Neural progenitor cell (in vitro differentiated cells): Measurements from ENCODE around the gene FERMT3. TPM values are rescaled to one million over a fixed set of nuclear protein-coding genes. Genes with fewer than 3 reads are reported as not detected.

Experiments
- DNase-seq: peaks from one replicate; pipeline ENCODE4 v3.0.0-alpha.2; 2016; ENCODE audit warnings: low spot score
- H2AFZ ChIP-seq: fragments of 200-600 bp; sonication (generic); replicated peaks from 2 replicates; pipeline ENCODE4 v1.6.1; 2016; ENCODE audit warnings: antibody characterized with exemption
- H3F3A ChIP-seq: fragments of 200-600 bp; sonication (generic); 2 replicates; pipeline ENCODE4 v1.6.1; 2016; ENCODE audit warnings: antibody characterized with exemption, low read depth
- H3K27ac ChIP-seq: fragments of 200-600 bp; sonication (generic); 2 replicates; pipeline ENCODE4 v1.5.1; 2016; ENCODE audit warnings: mild to moderate bottlenecking
- H3K27me3 ChIP-seq: fragments of 200-600 bp; sonication (generic); 2 replicates; pipeline ENCODE4 v1.6.1; 2016; ENCODE audit warnings: mild to moderate bottlenecking, moderate library complexity
- H3K36me3 ChIP-seq: fragments of 200-600 bp; sonication (generic); 2 replicates; pipeline ENCODE4 v1.5.1; 2016
- H3K4me1 ChIP-seq: fragments of 200-600 bp; sonication (generic); 2 replicates; pipeline ENCODE4 v1.6.1; 2016; ENCODE audit warnings: mixed run types
- H3K4me2 ChIP-seq: fragments of 200-600 bp; sonication (generic); 2 replicates; pipeline ENCODE4 v1.6.1; 2016
- H3K4me3 ChIP-seq: fragments of 200-600 bp; sonication (generic); 2 replicates; pipeline ENCODE4 v1.5.1; 2016
- H3K79me2 ChIP-seq: fragments of 200-600 bp; sonication (generic); 2 replicates; pipeline ENCODE4 v1.6.1; 2016; ENCODE audit warnings: low read depth
- H3K9ac ChIP-seq: fragments of 200-600 bp; sonication (generic); 2 replicates; pipeline ENCODE4 v1.6.1; 2016
- H3K9me3 ChIP-seq: fragments of 200-600 bp; sonication (generic); 2 replicates; pipeline ENCODE4 v1.5.1; 2016; ENCODE audit warnings: low read depth
- H4K20me1 ChIP-seq: fragments of 200-600 bp; sonication (generic); 2 replicates; pipeline ENCODE4 v1.6.1; 2016; ENCODE audit warnings: low read depth
- H3K27ac Mint-ChIP-seq: 3 replicates; pipeline ENCODE4 v1.8.0; 2021; ENCODE audit warnings: mixed read lengths
- H3K27me3 Mint-ChIP-seq: 2 replicates; pipeline ENCODE4 v1.8.0; 2022; ENCODE audit warnings: low read depth, mild to moderate bottlenecking, inconsistent platforms, moderate library complexity, mixed read lengths; ENCODE audit not compliant: insufficient read depth
- H3K36me3 Mint-ChIP-seq: 3 replicates; pipeline ENCODE4 v1.8.0; 2021; ENCODE audit warnings: mixed read lengths
- H3K4me1 Mint-ChIP-seq: 3 replicates; pipeline ENCODE4 v1.8.0; 2021; ENCODE audit warnings: mixed read lengths
- H3K4me3 Mint-ChIP-seq: 3 replicates; pipeline ENCODE4 v1.8.0; 2021; ENCODE audit warnings: mild to moderate bottlenecking, moderate library complexity, mixed read lengths
- H3K9me3 Mint-ChIP-seq: 3 replicates; pipeline ENCODE4 v1.8.0; 2020; ENCODE audit warnings: mixed read lengths
- EZH2 ChIP-seq: fragments of 200-600 bp; sonication (generic); IDR thresholded peaks from 2 replicates; pipeline ENCODE4 v1.6.1; 2017; ENCODE audit warnings: antibody characterized with exemption, mild to moderate bottlenecking, moderate library complexity
- EZH2phosphoT487 ChIP-seq: fragments of 200-600 bp; sonication (generic); IDR thresholded peaks from 2 replicates; pipeline ENCODE4 v1.6.1; 2017; ENCODE audit warnings: antibody characterized with exemption
- total RNA-seq: library from RNA; depleted of rRNA; stranded (reverse); fragments of >200 nt; gene quantifications from 2 replicates; pipeline ENCODE4 v1.2.3, GENCODE V29; 2015; ENCODE audit warnings: low replicate concordance
- TF ChIP-seq, protein P1 (sequence below): fragments of 200-600 bp; sonication (generic); IDR thresholded peaks from 2 replicates; pipeline ENCODE4 v1.5.1; 2017; ENCODE audit warnings: antibody characterized with exemption, mild to moderate bottlenecking

The FERMT3 gene
- total RNA-seq, 1 donor from 2014 or later: not detected

DNA sequence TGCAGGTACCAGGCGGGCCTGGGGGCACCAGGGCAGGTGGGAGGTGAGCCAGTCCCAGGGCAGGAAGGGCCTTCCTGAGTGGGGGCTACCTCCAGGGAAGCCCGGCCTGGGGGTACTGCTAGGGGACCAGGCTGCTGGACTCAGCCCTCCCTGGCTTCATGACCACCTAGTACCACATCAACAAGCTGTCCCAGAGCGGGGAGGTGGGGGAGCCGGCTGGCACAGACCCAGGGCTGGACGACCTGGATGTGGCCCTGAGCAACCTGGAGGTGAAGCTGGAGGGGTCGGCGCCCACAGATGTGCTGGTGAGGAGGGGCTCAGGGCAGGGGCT is 12.8 kb downstream of the FERMT3 start:
- Histone ChIP-seq H3K36me3 (no peaks in the 10 kb centered on the region), H3F3A (no peaks in the 10 kb centered on the region), H3K4me3 (no peak overlapping the region)

DNA sequence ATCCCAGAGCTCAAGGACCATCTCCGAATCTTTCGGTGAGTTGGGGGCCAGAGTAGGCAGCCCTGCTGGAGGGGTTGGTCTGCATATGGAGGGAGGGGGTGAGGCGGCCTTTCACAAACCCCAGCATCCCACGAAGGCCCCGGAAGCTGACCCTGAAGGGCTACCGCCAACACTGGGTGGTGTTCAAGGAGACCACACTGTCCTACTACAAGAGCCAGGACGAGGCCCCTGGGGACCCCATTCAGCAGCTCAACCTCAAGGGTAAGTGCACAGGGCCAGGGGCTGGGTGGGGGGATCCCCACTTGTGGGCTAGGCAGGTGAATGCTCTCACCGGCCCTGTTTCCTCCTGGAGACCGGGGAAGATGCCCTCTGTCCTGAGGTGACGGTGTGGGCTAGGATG is 13.2 kb downstream of the FERMT3 start:
- H4K20me1 ChIP-seq: no peaks in the 10 kb centered on the region
- Mint-ChIP-seq H3K9me3 (no peaks in the 10 kb centered on the region), H3K4me3 (no peak overlapping the region), H3K27ac (no peak overlapping the region), H3K36me3 (peaks cover 5% of the 10 kb centered on the region), H3K27me3 (no peaks in the 10 kb centered on the region), H3K4me1 (peaks cover 3% of the 10 kb centered on the region)
- no peak overlapping the region for H3K4me2 ChIP-seq
- no peak overlapping the region for H3K4me3 ChIP-seq
- no peak overlapping the region for H3K9ac ChIP-seq
- no peak overlapping the region for H3K27ac ChIP-seq
- H3K9me3 ChIP-seq: no peaks in the 10 kb centered on the region
- no peaks in the 10 kb centered on the region for H3K27me3 ChIP-seq
- TF ChIP-seq EZH2phosphoT487: no peak
- no peak for TF ChIP-seq EZH2
- TF ChIP-seq, protein P1, sequence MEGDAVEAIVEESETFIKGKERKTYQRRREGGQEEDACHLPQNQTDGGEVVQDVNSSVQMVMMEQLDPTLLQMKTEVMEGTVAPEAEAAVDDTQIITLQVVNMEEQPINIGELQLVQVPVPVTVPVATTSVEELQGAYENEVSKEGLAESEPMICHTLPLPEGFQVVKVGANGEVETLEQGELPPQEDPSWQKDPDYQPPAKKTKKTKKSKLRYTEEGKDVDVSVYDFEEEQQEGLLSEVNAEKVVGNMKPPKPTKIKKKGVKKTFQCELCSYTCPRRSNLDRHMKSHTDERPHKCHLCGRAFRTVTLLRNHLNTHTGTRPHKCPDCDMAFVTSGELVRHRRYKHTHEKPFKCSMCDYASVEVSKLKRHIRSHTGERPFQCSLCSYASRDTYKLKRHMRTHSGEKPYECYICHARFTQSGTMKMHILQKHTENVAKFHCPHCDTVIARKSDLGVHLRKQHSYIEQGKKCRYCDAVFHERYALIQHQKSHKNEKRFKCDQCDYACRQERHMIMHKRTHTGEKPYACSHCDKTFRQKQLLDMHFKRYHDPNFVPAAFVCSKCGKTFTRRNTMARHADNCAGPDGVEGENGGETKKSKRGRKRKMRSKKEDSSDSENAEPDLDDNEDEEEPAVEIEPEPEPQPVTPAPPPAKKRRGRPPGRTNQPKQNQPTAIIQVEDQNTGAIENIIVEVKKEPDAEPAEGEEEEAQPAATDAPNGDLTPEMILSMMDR: no peak
- DNase-seq: peak; percentile 1
- peaks cover under 1% of the 10 kb centered on the region for H3F3A ChIP-seq
- no peaks in the 10 kb centered on the region for H3K79me2 ChIP-seq
- H3K4me1 ChIP-seq: no peaks in the 10 kb centered on the region
- H2AFZ ChIP-seq: no peak overlapping the region
- no peaks in the 10 kb centered on the region for H3K36me3 ChIP-seq

More for the DNA sequence above, 12.8 kb downstream of the FERMT3 start:
- no peak overlapping the region for H3K9ac ChIP-seq
- no peak overlapping the region for H3K27ac ChIP-seq
- H3K27ac Mint-ChIP-seq: no peak overlapping the region
- no peaks in the 10 kb centered on the region for H3K9me3 ChIP-seq
- no peaks in the 10 kb centered on the region for H3K9me3 Mint-ChIP-seq
- H2AFZ ChIP-seq: no peak overlapping the region
- H3K4me3 Mint-ChIP-seq: no peak overlapping the region
- H3K4me1 Mint-ChIP-seq: peaks cover 3% of the 10 kb centered on the region
- H3K27me3 ChIP-seq: no peaks in the 10 kb centered on the region
- no peaks in the 10 kb centered on the region for H4K20me1 ChIP-seq
- TF ChIP-seq EZH2: no peak
- TF ChIP-seq EZH2phosphoT487: no peak
- TF ChIP-seq, protein P1: no peak
- H3K4me1 ChIP-seq: no peaks in the 10 kb centered on the region
- no peaks in the 10 kb centered on the region for H3K27me3 Mint-ChIP-seq
- H3K4me2 ChIP-seq: no peak overlapping the region
- no peak for DNase-seq
- no peaks in the 10 kb centered on the region for H3K79me2 ChIP-seq
- H3K36me3 Mint-ChIP-seq: peaks cover 5% of the 10 kb centered on the region

DNA sequence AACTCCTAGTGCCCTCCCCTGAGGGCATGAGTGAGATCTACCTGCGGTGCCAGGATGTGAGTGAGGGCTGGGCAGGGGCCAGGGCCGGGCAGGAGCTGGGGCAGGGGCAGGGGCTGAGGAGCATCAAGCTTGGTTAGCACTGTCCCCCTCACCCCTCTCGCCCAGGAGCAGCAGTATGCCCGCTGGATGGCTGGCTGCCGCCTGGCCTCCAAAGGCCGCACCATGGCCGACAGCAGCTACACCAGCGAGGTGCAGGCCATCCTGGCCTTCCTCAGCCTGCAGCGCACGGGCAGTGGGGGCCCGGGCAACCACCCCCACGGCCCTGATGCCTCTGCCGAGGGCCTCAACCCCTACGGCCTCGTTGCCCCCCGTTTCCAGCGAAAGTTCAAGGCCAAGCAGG is 13.8 kb downstream of the FERMT3 start:
- H3K27ac Mint-ChIP-seq: no peak overlapping the region
- H3K9ac ChIP-seq: no peak overlapping the region
- H3K9me3 Mint-ChIP-seq: no peaks in the 10 kb centered on the region
- H3K79me2 ChIP-seq: no peaks in the 10 kb centered on the region
- no peaks in the 10 kb centered on the region for H4K20me1 ChIP-seq
- DNase-seq: peak; percentile 0
- H3K27me3 Mint-ChIP-seq: no peaks in the 10 kb centered on the region
- no peak overlapping the region for H3K27ac ChIP-seq
- H2AFZ ChIP-seq: no peak overlapping the region
- peaks cover 9% of the 10 kb centered on the region for H3K4me1 Mint-ChIP-seq
- H3K36me3 ChIP-seq: no peaks in the 10 kb centered on the region
- no peak overlapping the region for H3K4me3 Mint-ChIP-seq
- peaks cover 5% of the 10 kb centered on the region for H3F3A ChIP-seq
- H3K4me1 ChIP-seq: peaks cover 3% of the 10 kb centered on the region
- no peaks in the 10 kb centered on the region for H3K27me3 ChIP-seq
- no peak overlapping the region for H3K4me3 ChIP-seq
- H3K9me3 ChIP-seq: no peaks in the 10 kb centered on the region
- H3K4me2 ChIP-seq: no peak overlapping the region
- no peak for TF ChIP-seq EZH2phosphoT487
- TF ChIP-seq, protein P1: no peak
- TF ChIP-seq EZH2: no peak
- peaks cover 2% of the 10 kb centered on the region for H3K36me3 Mint-ChIP-seq

DNA sequence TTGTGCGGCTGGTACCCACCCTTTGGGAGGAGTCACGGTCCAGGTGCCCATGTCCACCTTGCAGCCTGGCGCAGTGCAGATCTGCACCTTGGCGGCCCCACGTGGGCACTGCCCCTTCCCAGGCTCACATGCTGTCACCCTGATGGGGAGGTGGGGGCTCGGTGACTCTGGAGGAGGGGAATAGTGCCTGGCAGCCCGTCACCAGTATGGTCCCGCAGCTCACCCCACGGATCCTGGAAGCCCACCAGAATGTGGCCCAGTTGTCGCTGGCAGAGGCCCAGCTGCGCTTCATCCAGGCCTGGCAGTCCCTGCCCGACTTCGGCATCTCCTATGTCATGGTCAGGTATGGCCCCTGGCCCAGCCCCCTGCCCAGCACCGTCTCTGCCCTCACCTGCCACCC is 14.3 kb downstream of the FERMT3 start:
- TF ChIP-seq, protein P1: no peak
- TF ChIP-seq EZH2 (no peak), EZH2phosphoT487 (no peak)
- H4K20me1 ChIP-seq: no peaks in the 10 kb centered on the region
- no peaks in the 10 kb centered on the region for H3K79me2 ChIP-seq
- no peak for DNase-seq
- H3K9ac ChIP-seq: no peak overlapping the region
- no peaks in the 10 kb centered on the region for H3K36me3 ChIP-seq
- Mint-ChIP-seq H3K9me3 (no peaks in the 10 kb centered on the region), H3K27me3 (no peaks in the 10 kb centered on the region), H3K4me1 (peaks cover 11% of the 10 kb centered on the region), H3K27ac (no peak overlapping the region), H3K4me3 (no peak overlapping the region), H3K36me3 (peaks cover 1% of the 10 kb centered on the region)
- no peaks in the 10 kb centered on the region for H3K27me3 ChIP-seq
- H2AFZ ChIP-seq: no peak overlapping the region
- no peak overlapping the region for H3K27ac ChIP-seq
- no peaks in the 10 kb centered on the region for H3K9me3 ChIP-seq
- peaks cover 4% of the 10 kb centered on the region for H3K4me1 ChIP-seq
- peaks cover 9% of the 10 kb centered on the region for H3F3A ChIP-seq
- H3K4me2 ChIP-seq: no peak overlapping the region
- H3K4me3 ChIP-seq: no peak overlapping the region
